ENCODE data around the gene ASIC4. TPM values are rescaled to one million over a fixed set of nuclear protein-coding genes. Genes with fewer than 3 reads are reported as not detected.

The ASIC4 gene
- polyA plus RNA-seq, 1 donor (not counting 4 experiments of a cell fraction or from before 2014, with no cell fraction given) = not detected

- Histone ChIP-seq H4K20me1 (ENCODE audit: control insufficient read depth, extremely low read depth, insufficient read depth, low read length) (no peaks in the 10 kb centered on the region), H3K9ac (ENCODE audit: control insufficient read depth, extremely low read depth, insufficient read depth, low read length) (no peak overlapping the region), H3K4me3 (ENCODE audit: control insufficient read depth in 2 of 3, extremely low read depth in 1 of 3, insufficient read depth in 2 of 3, low read depth in 1 of 3, low read length in 3 of 3) (no peak overlapping the region), H3K4me1 (ENCODE audit: control insufficient read depth, extremely low read depth, insufficient read depth, low read length) (peaks cover 13% of the 10 kb centered on the region), H3K9me1 (ENCODE audit: control insufficient read depth, extremely low read depth, insufficient read depth, low read length) (no peaks in the 10 kb centered on the region), H3K36me3 (ENCODE audit: control insufficient read depth in 2 of 2, extremely low read depth in 1 of 2, insufficient read depth in 2 of 2, low read length in 2 of 2) (peaks cover 8 to 14% of the 10 kb centered on the region in 2 experiments), H3K9me3 (ENCODE audit: control insufficient read depth, low read depth, low read length) (no peaks in the 10 kb centered on the region), H3K4me2 (ENCODE audit: control insufficient read depth, extremely low read depth, insufficient read depth, low read depth, low read length) (no peak overlapping the region), H3K79me2 (ENCODE audit: control insufficient read depth, insufficient read depth, low read length) (no peaks in the 10 kb centered on the region), H3K27me3 (ENCODE audit: control insufficient read depth, extremely low read depth, insufficient read depth, low read length) (no peaks in the 10 kb centered on the region), H2AFZ (ENCODE audit: control insufficient read depth, low read length) (no peak overlapping the region), H3K27ac (ENCODE audit: control insufficient read depth, insufficient read depth, low read length) (no peak overlapping the region)
- no peak for DNase-seq (ENCODE audit: low read depth, low spot score)
- dilution Hi-C loops (cut with MboI; ENCODE audit: extremely low pct_ligation_motif_present, low sequenced_read_pairs) = no loop called here
- FAIRE-seq = no peak
- no peak for TF ChIP-seq EZH2 (IDR thresholded peaks at IDR 0.05; ENCODE audit: low read length)
- TF ChIP-seq CTCF (optimal IDR thresholded peaks at IDR 0.05 in 1 of 3, IDR thresholded peaks at IDR 0.05 in 1 of 3, conservative IDR thresholded peaks at IDR 0.05 in 1 of 3; ENCODE audit: extremely low read depth in 1 of 3, insufficient read depth in 2 of 3, low read length in 3 of 3) = no peak
These were observed 45.7 kb upstream of the ASIC4 start for GRCh38 chr2:219468410-219469185.

- Histone ChIP-seq H3K9me1 (ENCODE audit: control insufficient read depth, extremely low read depth, insufficient read depth, low read length) (no peaks in the 10 kb centered on the region), H3K4me1 (ENCODE audit: control insufficient read depth, extremely low read depth, insufficient read depth, low read length) (peaks cover 13% of the 10 kb centered on the region), H3K27ac (ENCODE audit: control insufficient read depth, insufficient read depth, low read length) (no peak overlapping the region), H3K4me2 (ENCODE audit: control insufficient read depth, extremely low read depth, insufficient read depth, low read depth, low read length) (no peak overlapping the region), H3K9me3 (ENCODE audit: control insufficient read depth, low read depth, low read length) (no peaks in the 10 kb centered on the region), H3K27me3 (ENCODE audit: control insufficient read depth, extremely low read depth, insufficient read depth, low read length) (no peaks in the 10 kb centered on the region), H2AFZ (ENCODE audit: control insufficient read depth, low read length) (no peak overlapping the region), H4K20me1 (ENCODE audit: control insufficient read depth, extremely low read depth, insufficient read depth, low read length) (no peaks in the 10 kb centered on the region), H3K4me3 (ENCODE audit: control insufficient read depth in 2 of 3, extremely low read depth in 1 of 3, insufficient read depth in 2 of 3, low read depth in 1 of 3, low read length in 3 of 3) (no peak overlapping the region), H3K36me3 (ENCODE audit: control insufficient read depth in 2 of 2, extremely low read depth in 1 of 2, insufficient read depth in 2 of 2, low read length in 2 of 2) (peaks cover 6 to 14% of the 10 kb centered on the region in 2 experiments), H3K9ac (ENCODE audit: control insufficient read depth, extremely low read depth, insufficient read depth, low read length) (no peak overlapping the region), H3K79me2 (ENCODE audit: control insufficient read depth, insufficient read depth, low read length) (no peaks in the 10 kb centered on the region)
- dilution Hi-C loops (cut with MboI; ENCODE audit: extremely low pct_ligation_motif_present, low sequenced_read_pairs) = no loop called here
- TF ChIP-seq CTCF (optimal IDR thresholded peaks at IDR 0.05 in 1 of 3, IDR thresholded peaks at IDR 0.05 in 1 of 3, conservative IDR thresholded peaks at IDR 0.05 in 1 of 3; ENCODE audit: extremely low read depth in 1 of 3, insufficient read depth in 2 of 3, low read length in 3 of 3) = no peak
- FAIRE-seq = no peak
- DNase-seq (ENCODE audit: low read depth, low spot score) = peak; percentile 36
These were observed 45.0 kb upstream of the ASIC4 start for GRCh38 chr2:219469186-219469724.
